ENCODE measurements around the gene ZDHHC24.
"Not testable (repeated sequence)": the region's sequence is repeated elsewhere in the genome, so short reads cannot be mapped to it uniquely, and the experiment has no call there.

The ZDHHC24 gene

GRCh38 chr11:66591175-66591574 lies 45.3 kb upstream of the ZDHHC24 start:
- H3K4me3 Mint-ChIP-seq, result no peak overlapping the region
- peaks cover 11% of the 10 kb centered on the region for H3K27me3 Mint-ChIP-seq (ENCODE audit: low read depth, poor library complexity)
- no peak for DNase-seq
- no peak overlapping the region for H3K27ac Mint-ChIP-seq
- TF ChIP-seq CTCF (IDR thresholded peaks at IDR 0.05), result no peak
- peaks cover 20% of the 10 kb centered on the region for H3K4me1 Mint-ChIP-seq
- peaks cover 50% of the 10 kb centered on the region for H3K9me3 Mint-ChIP-seq
- H3K36me3 Mint-ChIP-seq (ENCODE audit: low read depth), result peaks cover 13% of the 10 kb centered on the region

- Mint-ChIP-seq H3K36me3 (ENCODE audit: low read depth) (peaks cover 11% of the 10 kb centered on the region), H3K27me3 (ENCODE audit: low read depth, poor library complexity) (peaks cover 11% of the 10 kb centered on the region), H3K4me3 (no peak overlapping the region), H3K27ac (no peak overlapping the region), H3K4me1 (peaks cover 14% of the 10 kb centered on the region), H3K9me3 (peaks cover 60% of the 10 kb centered on the region)
- TF ChIP-seq CTCF (IDR thresholded peaks at IDR 0.05), result no peak
- no peak for DNase-seq
These were observed 44.3 kb upstream of the ZDHHC24 start for GRCh38 chr11:66589996-66590675.

GRCh38 chr11:66589315-66589714 lies 43.5 kb upstream of the ZDHHC24 start:
- Mint-ChIP-seq H3K9me3 (peaks cover 65% of the 10 kb centered on the region), H3K27me3 (ENCODE audit: low read depth, poor library complexity) (peaks cover 11% of the 10 kb centered on the region)
- not testable (repeated sequence) for DNase-seq; H3K27ac Mint-ChIP-seq; H3K36me3 Mint-ChIP-seq (ENCODE audit: low read depth); H3K4me1 Mint-ChIP-seq; H3K4me3 Mint-ChIP-seq

- Mint-ChIP-seq H3K9me3 (peaks cover 58% of the 10 kb centered on the region), H3K4me3 (no peak overlapping the region), H3K36me3 (ENCODE audit: low read depth) (no peaks in the 10 kb centered on the region), H3K27ac (no peak overlapping the region), H3K4me1 (peaks cover 12% of the 10 kb centered on the region), H3K27me3 (ENCODE audit: low read depth, poor library complexity) (peaks cover 10% of the 10 kb centered on the region)
- DNase-seq, result no peak
- TF ChIP-seq CTCF (IDR thresholded peaks at IDR 0.05), result no peak
These were observed 40.3 kb upstream of the ZDHHC24 start for GRCh38 chr11:66586136-66586535.

- Mint-ChIP-seq H3K4me1 (peaks cover 16% of the 10 kb centered on the region), H3K9me3 (peaks cover 51% of the 10 kb centered on the region)
- not testable (repeated sequence) for H3K27me3 Mint-ChIP-seq (ENCODE audit: low read depth, poor library complexity); H3K36me3 Mint-ChIP-seq (ENCODE audit: low read depth); DNase-seq; H3K4me3 Mint-ChIP-seq; H3K27ac Mint-ChIP-seq
These were observed 39.6 kb upstream of the ZDHHC24 start for GRCh38 chr11:66585447-66585846.

- Mint-ChIP-seq H3K9me3 (peaks cover 41% of the 10 kb centered on the region), H3K4me1 (peaks cover 24% of the 10 kb centered on the region), H3K27ac (peak overlapping the region; percentile 79), H3K27me3 (ENCODE audit: low read depth, poor library complexity) (peaks cover 26% of the 10 kb centered on the region)
- not testable (repeated sequence) for DNase-seq; H3K36me3 Mint-ChIP-seq (ENCODE audit: low read depth); H3K4me3 Mint-ChIP-seq
These were observed 36.8 kb upstream of the ZDHHC24 start for GRCh38 chr11:66582565-66583147.

- H3K4me3 Mint-ChIP-seq, result no peak overlapping the region
- H3K27ac Mint-ChIP-seq, result peak overlapping the region; percentile 4
- no peaks in the 10 kb centered on the region for H3K36me3 Mint-ChIP-seq (ENCODE audit: low read depth)
- peaks cover 29% of the 10 kb centered on the region for H3K9me3 Mint-ChIP-seq
- no peak for TF ChIP-seq CTCF (IDR thresholded peaks at IDR 0.05)
- no peak for DNase-seq
- peaks cover 30% of the 10 kb centered on the region for H3K4me1 Mint-ChIP-seq
- peaks cover 23% of the 10 kb centered on the region for H3K27me3 Mint-ChIP-seq (ENCODE audit: low read depth, poor library complexity)
These were observed 35.4 kb upstream of the ZDHHC24 start for GRCh38 chr11:66581261-66581660.

Data from nephron progenitor cell (in vitro differentiated cells).